HK-2 (cell line): Measurements from ENCODE around the gene ALKBH8.
A peak's percentile ranks its signal among the peaks of the same experiment; 100 is the strongest.
"Not testable (repeated sequence)": the region's sequence is repeated elsewhere in the genome, so short reads cannot be mapped to it uniquely, and the experiment has no call there.

Experiments
- DNase-seq: peaks from one replicate; pipeline ENCODE4 v3.0.0-alpha.2; 2018; ENCODE audit not compliant: unreplicated experiment

The ALKBH8 gene

GRCh38 chr11:107576497-107577345 lies 11.2 kb upstream of the ALKBH8 start:
- peak; percentile 23 for DNase-seq

- no peak for DNase-seq
Measured at GRCh38 chr11:107573438-107573837, 7.9 kb upstream of the ALKBH8 start.

DNA sequence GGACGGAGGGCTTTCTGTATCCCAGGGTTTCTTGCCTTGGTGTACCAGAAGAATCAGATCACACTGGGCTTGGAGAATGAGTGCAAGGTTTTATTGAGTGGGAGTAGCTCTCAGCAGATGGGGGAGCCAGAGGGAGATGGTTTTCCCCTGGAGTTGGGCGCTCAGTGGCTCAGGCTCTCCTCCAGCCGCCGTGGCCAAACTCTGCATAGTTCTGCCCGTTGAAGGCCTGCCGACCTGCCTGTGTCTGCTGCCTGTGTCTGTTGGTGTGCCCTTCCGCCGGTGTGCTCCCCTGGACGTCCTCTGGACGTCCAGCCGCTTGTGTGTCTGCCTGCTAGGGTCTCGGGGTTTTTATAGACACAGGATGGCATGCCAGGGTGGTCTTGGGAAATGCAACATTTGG lies 4.5 kb upstream of the ALKBH8 start:
- no peak for DNase-seq

DNA sequence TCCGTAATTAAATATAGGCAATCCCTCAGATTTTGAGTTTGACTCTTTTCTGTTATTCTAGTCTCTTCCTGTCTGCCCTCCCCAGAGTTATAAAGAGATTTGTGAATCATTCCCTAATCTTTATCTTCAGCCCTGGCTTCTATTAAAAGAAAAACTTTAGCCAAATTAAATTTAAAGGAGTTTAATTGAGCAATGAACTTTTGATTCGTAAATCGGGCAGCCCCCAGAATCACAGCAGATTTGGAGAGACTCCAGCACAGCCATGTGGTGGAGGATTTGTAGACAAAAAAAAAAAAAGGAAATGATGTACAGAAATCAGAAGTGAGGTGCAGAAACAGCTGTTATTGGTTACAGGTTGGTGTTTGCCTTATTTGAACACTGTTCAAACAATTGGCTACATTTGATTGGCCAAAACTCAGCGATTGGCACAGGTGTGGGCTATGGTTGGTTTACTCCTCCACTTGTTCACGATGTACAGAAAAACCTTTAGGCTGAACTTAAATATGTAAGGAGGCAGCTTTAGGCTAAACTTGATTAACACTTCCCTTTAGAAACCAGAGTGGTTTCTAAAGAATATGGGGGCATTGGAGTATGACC lies 2.3 kb upstream of the ALKBH8 start:
- DNase-seq = no peak

GRCh38 chr11:107566569-107566968 lies 1.0 kb upstream of the ALKBH8 start:
- no peak for DNase-seq

GRCh38 chr11:107565955-107566501 lies 493 bp upstream of the ALKBH8 start:
- not testable (repeated sequence) for DNase-seq

- DNase-seq = no peak
Measured at GRCh38 chr11:107564877-107565218, 687 bp downstream of the ALKBH8 start.

- DNase-seq = peak; percentile 28
Measured at GRCh38 chr11:107563702-107564101, 1.8 kb downstream of the ALKBH8 start.

DNA sequence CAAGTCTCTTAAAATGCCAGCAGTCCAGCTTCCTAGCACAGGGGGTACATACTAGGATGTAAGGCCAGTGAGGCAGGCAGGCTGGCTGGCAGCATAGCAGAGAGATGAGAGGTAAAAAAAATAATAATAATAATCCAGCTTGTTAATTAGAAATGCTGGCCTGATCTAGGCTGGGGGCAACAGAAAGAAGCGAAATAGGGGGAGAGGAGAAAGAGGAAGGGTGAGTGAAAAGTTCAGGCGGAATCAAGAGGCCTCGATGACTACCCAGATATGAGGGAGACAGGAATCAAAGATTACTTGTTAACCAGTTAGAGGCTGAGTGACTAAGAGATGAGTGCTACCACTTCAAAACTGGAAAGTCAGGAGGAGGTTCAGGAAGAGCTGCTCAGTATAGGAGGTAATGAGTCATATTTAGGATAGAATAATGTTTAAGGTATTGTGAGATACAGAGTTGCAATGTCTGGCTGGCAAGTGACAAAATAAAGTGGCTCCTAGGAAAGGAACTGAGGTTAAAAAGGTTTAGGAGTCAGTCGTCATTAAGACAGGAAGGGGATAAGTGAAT lies 2.8 kb downstream of the ALKBH8 start:
- peak; percentile 25 for DNase-seq

DNA sequence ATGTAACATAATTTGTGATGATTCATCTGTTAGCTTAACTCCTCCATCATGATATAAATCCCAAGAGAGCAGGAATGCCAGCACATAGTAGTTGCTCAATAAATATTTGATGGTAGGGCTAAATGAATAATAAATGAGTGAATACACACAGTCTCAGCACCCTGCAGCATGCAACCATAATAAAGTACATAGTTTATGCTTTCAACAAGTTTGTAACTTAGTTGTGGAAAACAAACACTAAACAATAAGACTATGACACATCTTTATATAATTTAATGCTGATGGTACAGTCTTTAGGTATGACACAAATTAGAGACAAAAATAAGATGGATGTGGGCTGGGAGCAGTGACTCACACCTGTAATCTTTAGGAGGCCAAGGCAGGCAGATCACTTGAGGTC lies 3.8 kb downstream of the ALKBH8 start:
- DNase-seq = no peak

GRCh38 chr11:107550304-107550703 lies 15.2 kb downstream of the ALKBH8 start:
- no peak for DNase-seq

DNA sequence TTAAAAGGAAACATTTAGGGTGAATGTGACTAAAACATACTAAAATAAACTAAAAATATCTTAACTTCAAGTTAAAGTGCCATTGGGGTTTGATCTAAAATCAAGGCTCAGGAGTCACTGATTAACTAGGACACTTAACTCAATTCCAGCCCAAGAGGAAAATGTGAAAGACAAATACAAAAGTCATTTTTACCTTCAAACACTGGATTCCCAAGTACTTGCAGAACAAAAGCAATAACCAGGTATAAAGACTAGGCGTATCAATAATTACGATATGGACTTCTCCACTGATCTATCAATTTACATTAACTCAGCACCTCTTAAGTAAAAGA lies 15.6 kb downstream of the ALKBH8 start:
- DNase-seq = no peak

DNA sequence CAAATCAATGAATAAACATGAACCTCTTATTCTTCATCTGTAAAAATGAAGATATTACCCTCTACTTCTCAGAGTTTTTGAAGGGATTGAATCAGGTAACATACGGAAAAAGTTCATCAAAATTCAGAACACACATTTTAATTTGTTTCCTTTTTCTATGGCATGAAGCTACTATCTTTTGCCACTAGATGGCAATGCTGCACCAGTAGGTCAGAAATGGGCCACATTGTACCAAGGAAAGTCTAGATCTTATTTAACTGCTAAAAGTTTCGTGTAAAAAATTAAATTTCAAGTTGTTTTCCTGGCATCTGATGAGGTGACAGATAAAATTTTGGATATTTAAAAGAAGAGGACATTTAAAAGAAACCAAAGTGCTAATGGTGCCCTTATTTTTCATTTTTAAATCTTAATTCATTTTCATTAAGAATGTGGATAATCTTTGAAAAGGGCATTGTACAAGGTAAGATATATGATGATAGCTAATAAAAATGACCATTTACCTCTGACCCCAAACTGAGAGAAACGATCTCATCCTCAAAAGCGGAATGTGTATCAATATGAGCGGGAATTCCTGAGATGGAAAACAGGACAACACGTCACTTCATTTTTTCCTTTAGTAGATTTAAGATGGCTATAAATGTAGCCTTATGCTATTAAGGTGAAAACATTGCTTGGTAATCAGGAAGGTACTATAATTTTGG lies 16.1 kb downstream of the ALKBH8 start:
- DNase-seq = no peak

- no peak for DNase-seq
Measured at GRCh38 chr11:107547961-107548360, 17.6 kb downstream of the ALKBH8 start.

DNA sequence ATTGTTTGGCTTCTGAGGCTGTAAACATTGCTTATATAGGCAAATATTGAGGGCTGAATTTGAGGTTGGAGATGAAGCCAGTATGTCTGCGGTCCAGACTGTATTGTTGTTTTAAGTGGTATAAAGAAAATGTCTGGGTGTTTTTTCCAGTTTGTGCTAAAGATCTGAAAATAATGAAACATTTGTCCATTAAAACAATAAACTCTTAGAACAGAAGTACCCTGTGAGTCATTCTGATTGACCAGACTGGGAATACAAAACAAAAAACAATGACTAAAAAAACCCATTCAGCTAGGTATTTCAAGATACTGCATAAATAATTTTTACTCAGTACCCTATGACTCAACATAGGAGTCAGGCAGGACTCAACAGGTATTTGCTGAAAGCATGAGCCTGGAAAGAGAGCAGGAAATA lies 20.4 kb downstream of the ALKBH8 start:
- DNase-seq = no peak

GRCh38 chr11:107538821-107539220 lies 26.7 kb downstream of the ALKBH8 start:
- no peak for DNase-seq

GRCh38 chr11:107538239-107538638 lies 27.3 kb downstream of the ALKBH8 start:
- DNase-seq = no peak

DNA sequence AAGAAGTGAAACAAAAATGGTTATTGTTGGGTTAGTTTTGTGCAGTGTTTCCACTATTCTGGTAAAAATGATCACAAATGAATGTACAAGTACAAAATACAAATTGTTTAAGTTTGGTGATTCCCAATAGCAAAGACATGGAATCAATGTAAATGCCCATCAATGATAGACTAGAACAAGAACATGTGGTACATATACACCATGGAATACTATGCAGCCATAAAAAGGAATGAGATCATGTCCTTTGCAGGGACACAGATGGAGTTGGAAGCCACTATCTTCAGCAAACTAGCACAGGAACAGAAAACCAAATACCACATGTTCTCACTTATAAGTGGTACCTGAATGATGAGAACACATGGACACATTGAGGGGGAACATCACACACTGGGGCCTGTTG lies 28.4 kb downstream of the ALKBH8 start:
- not testable (repeated sequence) for DNase-seq

DNA sequence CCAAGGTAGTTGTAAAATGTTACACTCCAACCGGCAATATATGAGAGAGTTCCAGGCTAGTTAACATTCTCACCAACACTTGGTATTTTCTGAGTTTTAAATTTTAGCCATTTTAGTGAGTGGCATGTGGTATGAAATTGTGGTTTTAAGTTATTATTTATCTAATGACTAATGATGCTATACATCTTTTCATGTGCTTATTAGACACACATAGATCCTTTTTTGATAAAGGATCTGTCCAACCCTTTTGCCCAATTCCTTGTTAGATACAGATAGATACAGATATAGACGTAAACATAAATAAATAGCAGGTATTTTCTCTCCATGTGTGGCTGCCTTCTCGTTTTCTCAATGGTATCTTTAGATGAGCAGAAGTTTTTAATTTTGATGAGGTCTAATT lies 39.3 kb downstream of the ALKBH8 start:
- no peak for DNase-seq

DNA sequence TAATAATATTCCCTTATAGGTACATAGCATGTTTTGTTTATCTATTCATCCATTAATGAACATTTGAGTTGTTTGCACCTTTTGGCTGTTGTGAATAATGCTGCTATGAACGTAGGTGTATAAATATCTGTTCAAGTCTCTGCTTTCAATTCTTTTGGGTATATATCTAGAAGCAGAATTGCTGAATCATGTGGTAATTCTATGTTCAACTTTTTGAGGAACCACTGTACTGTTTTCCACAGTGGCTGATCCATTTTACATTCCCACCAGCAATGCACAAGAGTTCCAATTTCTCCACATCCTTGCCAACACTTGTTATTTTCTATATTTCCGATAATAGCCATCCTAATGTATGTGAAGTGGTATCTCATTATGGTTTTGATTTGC lies 56.7 kb downstream of the ALKBH8 start:
- DNase-seq = no peak

DNA sequence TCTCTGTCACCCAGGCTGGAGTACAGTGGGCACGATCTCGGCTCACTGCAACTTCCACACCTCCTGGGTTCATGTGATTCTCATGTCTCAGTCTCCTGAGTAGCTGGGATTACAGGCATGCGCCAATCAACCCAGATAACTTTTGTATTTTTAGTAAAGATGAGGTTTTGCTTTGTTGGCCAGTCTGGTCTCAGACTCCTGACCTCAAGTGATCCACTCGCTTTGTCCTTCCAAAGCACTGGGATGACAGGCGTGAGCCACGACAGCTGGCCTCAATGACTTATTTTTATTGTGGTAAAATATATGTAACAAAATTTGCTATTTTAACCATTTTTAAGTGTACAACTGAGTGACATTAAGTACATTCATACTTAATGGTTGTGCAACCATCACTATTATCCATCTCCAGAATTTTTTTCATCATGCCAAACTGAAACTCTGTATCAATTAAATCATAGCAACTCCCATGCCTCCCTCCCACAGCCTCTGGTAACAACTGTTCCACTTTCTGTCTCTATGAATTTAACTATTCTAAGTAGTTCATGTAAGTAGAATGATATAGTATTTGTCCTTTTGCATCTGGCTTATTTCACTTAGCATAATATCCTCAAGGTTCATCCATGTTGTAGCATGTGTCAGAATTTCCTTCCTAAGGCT lies 57.2 kb downstream of the ALKBH8 start:
- no peak for DNase-seq

- DNase-seq = no peak
Measured at GRCh38 chr11:107505647-107506225, 59.8 kb downstream of the ALKBH8 start.
